ENCODE results near the gene PCDH1. TPM values are rescaled to one million over a fixed set of nuclear protein-coding genes. Genes with fewer than 3 reads are reported as not detected.

The PCDH1 gene
- total RNA-seq, 1 donor from 2014 or later: 42.4 TPM

- H3K27me3 ChIP-seq (ENCODE audit: control insufficient read depth, insufficient read depth, low read length): peaks cover 57% of the 10 kb centered on the region
- no peak for DNase-seq (ENCODE audit: low read depth)
- no peak for TF ChIP-seq CTCF (IDR thresholded peaks at IDR 0.05; ENCODE audit: insufficient read depth, low read length, poor library complexity, severe bottlenecking)
- H3K36me3 ChIP-seq (ENCODE audit: control insufficient read depth, insufficient read depth, low read length): no peaks in the 10 kb centered on the region
- no peak overlapping the region for H3K4me3 ChIP-seq (ENCODE audit: low read depth, low read length)
These were observed 3.7 kb upstream of the PCDH1 start for GRCh38 chr5:141881886-141882285.

GRCh38 chr5:141880961-141881801 lies 3.0 kb upstream of the PCDH1 start:
- no peak for DNase-seq (ENCODE audit: low read depth)
- no peak overlapping the region for H3K4me3 ChIP-seq (ENCODE audit: low read depth, low read length)
- no peaks in the 10 kb centered on the region for H3K36me3 ChIP-seq (ENCODE audit: control insufficient read depth, insufficient read depth, low read length)
- TF ChIP-seq CTCF (IDR thresholded peaks at IDR 0.05; ENCODE audit: insufficient read depth, low read length, poor library complexity, severe bottlenecking): no peak
- peaks cover 64% of the 10 kb centered on the region for H3K27me3 ChIP-seq (ENCODE audit: control insufficient read depth, insufficient read depth, low read length)

- TF ChIP-seq CTCF (IDR thresholded peaks at IDR 0.05; ENCODE audit: insufficient read depth, low read length, poor library complexity, severe bottlenecking): no peak
- Histone ChIP-seq H3K4me3 (ENCODE audit: low read depth, low read length) (no peak overlapping the region), H3K36me3 (ENCODE audit: control insufficient read depth, insufficient read depth, low read length) (no peaks in the 10 kb centered on the region), H3K27me3 (ENCODE audit: control insufficient read depth, insufficient read depth, low read length) (peaks cover 75% of the 10 kb centered on the region)
- no peak for DNase-seq (ENCODE audit: low read depth)
These were observed 1.9 kb upstream of the PCDH1 start for GRCh38 chr5:141879941-141880738.

- H3K27me3 ChIP-seq (ENCODE audit: control insufficient read depth, insufficient read depth, low read length): peaks cover 81% of the 10 kb centered on the region
- TF ChIP-seq CTCF (IDR thresholded peaks at IDR 0.05; ENCODE audit: insufficient read depth, low read length, poor library complexity, severe bottlenecking): no peak
- no peak overlapping the region for H3K4me3 ChIP-seq (ENCODE audit: low read depth, low read length)
- H3K36me3 ChIP-seq (ENCODE audit: control insufficient read depth, insufficient read depth, low read length): no peaks in the 10 kb centered on the region
- DNase-seq (ENCODE audit: low read depth): no peak
These were observed 1.2 kb upstream of the PCDH1 start for GRCh38 chr5:141879426-141879759.

GRCh38 chr5:141878711-141879425 lies 658 bp upstream of the PCDH1 start:
- Histone ChIP-seq H3K27me3 (ENCODE audit: control insufficient read depth, insufficient read depth, low read length) (peaks cover 85% of the 10 kb centered on the region), H3K4me3 (ENCODE audit: low read depth, low read length) (peak overlapping the region; percentile 5), H3K36me3 (ENCODE audit: control insufficient read depth, insufficient read depth, low read length) (no peaks in the 10 kb centered on the region)
- TF ChIP-seq CTCF (IDR thresholded peaks at IDR 0.05; ENCODE audit: insufficient read depth, low read length, poor library complexity, severe bottlenecking): peak; percentile 96
- peak; percentile 59 for DNase-seq (ENCODE audit: low read depth)

Data from kidney epithelial cell (primary cell).